Measurements from ENCODE around the gene STK4.
A peak's percentile ranks its signal among the peaks of the same experiment; 100 is the strongest.

The STK4 gene

DNA sequence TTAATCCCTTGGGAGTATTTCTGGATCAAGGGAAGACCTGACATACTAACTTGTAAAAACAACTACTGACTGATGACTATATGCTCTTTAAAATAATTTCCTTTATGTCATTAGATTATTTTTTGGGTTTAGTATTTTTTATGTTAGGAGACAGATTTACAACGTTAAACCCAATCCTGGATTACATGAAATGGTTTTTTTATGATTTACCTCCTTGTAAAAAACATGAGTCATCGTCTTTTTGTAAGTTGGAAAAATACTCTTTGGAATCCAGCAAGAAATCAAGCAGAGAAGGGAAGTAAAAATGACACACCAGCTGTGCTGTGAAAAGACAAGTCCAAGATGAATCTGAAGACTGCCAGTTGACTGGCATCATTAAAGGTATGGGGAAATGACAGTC is 6.7 kb downstream of the STK4 start:
- Mint-ChIP-seq H3K27me3 (no peaks in the 10 kb centered on the region), H3K9me3 (no peaks in the 10 kb centered on the region), H3K4me1 (peaks cover 86% of the 10 kb centered on the region), H3K27ac (ENCODE audit: low read depth) (no peak overlapping the region), H3K4me3 (peak overlapping the region; percentile 19), H3K36me3 (ENCODE audit: insufficient read depth) (peaks cover 59% of the 10 kb centered on the region)
- no peak for ATAC-seq (replicated peaks; ENCODE audit: extremely low read depth, poor library complexity, severe bottlenecking)
- DNase-seq (ENCODE audit: low spot score in 2 of 2), result no peak

DNA sequence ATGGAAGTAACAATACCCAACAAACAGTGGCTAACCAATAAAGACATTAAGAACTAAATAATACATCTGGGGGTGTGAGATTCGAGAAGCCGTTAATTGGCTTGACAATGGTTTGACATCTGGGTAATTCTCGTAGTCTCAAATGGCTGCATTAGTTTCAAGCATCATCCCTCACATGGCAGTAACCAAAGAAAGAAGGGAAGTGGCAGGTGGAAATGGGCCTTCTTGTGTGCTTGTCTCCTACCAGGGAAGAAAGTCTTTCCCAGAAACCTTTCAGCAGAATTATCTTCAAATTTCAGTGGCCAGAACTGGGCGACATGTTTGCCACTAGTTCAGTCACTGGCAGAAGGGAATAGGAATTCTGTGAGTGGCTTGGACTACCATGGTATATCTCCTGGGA is 10.4 kb downstream of the STK4 start:
- H3K9me3 Mint-ChIP-seq, result no peaks in the 10 kb centered on the region
- peaks cover 73% of the 10 kb centered on the region for H3K4me1 Mint-ChIP-seq
- peaks cover 76% of the 10 kb centered on the region for H3K36me3 Mint-ChIP-seq (ENCODE audit: insufficient read depth)
- no peak for DNase-seq (ENCODE audit: low spot score in 2 of 2)
- no peak overlapping the region for H3K4me3 Mint-ChIP-seq
- ATAC-seq (replicated peaks; ENCODE audit: extremely low read depth, poor library complexity, severe bottlenecking), result no peak
- peak overlapping the region; percentile 97 for H3K27ac Mint-ChIP-seq (ENCODE audit: low read depth)
- no peaks in the 10 kb centered on the region for H3K27me3 Mint-ChIP-seq

DNA sequence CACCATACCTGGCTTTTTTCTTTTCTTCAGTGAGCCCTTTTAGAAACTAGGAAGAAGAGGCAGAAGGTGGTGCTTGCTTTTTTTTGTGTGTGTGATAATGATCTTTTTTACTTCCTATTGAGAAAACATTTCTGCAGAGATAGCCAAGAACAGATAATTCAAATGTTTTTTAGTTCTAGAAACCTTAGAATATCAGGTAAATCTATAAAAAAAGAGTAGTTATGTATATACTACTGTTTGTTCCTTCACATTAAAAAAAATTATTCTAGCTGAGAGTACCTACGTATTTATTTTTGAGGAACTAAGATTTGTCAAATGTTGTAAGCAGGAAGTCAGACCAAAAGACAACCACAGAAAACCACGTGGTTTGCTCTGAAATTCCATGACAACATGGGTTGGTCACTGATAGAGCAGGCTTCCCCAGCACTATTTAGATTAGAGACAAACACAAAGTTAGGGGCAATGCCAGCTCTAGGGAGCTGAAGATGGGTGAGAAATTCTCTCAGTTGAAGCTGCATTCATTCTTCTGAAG is 12.8 kb downstream of the STK4 start:
- Mint-ChIP-seq H3K27me3 (no peaks in the 10 kb centered on the region), H3K4me3 (peak overlapping the region; percentile 66), H3K9me3 (no peaks in the 10 kb centered on the region), H3K27ac (ENCODE audit: low read depth) (peak overlapping the region; percentile 97), H3K4me1 (peaks cover 67% of the 10 kb centered on the region), H3K36me3 (ENCODE audit: insufficient read depth) (peaks cover 73% of the 10 kb centered on the region)
- DNase-seq (ENCODE audit: low spot score in 2 of 2) (peak in 1 of 2 donors; percentile 73), ATAC-seq (replicated peaks; ENCODE audit: extremely low read depth, poor library complexity, severe bottlenecking) (peak; percentile 91)

DNA sequence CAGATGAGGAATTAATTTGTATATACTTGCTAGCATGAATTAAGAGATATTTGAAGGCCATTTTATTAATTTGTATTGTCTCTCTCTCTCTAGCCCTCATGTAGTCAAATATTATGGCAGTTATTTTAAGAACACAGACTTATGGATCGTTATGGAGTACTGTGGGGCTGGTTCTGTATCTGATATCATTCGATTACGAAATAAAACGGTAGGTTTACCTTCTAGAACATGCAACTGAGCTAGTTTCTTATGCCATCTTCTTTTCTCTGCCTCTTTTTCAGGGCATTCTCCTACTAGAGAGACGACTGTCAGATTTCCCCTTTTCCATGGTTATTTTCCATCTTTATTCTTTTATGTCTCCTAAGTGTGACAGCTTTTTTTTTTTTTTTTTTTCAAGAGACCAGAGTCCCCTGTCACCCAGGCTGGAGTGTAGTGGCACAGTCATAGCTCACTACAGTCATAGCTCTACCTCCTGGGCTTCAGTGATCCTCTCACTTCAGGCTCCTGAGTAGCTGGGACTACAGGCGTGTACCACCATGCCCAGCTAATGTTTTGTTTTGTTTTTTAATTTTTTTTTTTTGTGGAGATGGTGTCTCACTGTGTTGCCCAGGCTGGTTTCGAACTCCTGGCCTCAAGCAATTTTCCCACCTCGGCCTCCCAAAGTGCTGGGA is 15.6 kb downstream of the STK4 start:
- Mint-ChIP-seq H3K4me3 (peak overlapping the region; percentile 18), H3K36me3 (ENCODE audit: insufficient read depth) (peaks cover 75% of the 10 kb centered on the region), H3K27me3 (no peaks in the 10 kb centered on the region), H3K4me1 (peaks cover 55% of the 10 kb centered on the region), H3K9me3 (no peaks in the 10 kb centered on the region), H3K27ac (ENCODE audit: low read depth) (peak overlapping the region; percentile 97)
- DNase-seq (ENCODE audit: low spot score in 2 of 2) (no peak), ATAC-seq (replicated peaks; ENCODE audit: extremely low read depth, poor library complexity, severe bottlenecking) (no peak)

DNA sequence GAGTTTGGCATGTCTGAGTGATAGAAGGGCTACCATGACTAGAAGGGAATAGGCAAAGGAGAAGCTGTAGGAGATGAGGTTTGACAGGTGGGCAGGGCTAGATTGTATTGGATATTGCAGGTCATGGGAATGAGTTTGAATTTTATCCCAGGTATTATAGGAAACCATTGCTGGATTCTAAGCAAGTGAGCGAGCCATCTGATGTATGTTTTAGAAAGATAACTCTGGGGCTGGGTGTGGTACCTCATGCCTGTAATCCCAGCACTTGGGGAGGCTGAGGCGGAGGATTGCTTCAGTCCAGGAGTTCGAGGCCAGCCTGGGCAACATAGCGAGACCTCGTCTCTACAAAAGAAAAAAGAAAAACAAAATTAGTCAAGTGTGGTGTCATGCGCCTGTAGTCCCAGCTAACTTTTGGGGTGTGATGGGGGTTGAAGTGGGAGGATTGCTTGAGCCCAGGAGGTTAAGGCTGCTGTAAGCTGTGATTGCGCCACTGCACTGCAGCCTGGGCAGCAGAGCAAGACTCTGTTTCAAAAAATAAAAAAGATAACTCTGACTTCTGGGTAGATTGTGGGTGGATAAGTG is 16.9 kb downstream of the STK4 start:
- Mint-ChIP-seq H3K9me3 (no peaks in the 10 kb centered on the region), H3K4me1 (peaks cover 45% of the 10 kb centered on the region), H3K27ac (ENCODE audit: low read depth) (peak overlapping the region; percentile 97), H3K27me3 (no peaks in the 10 kb centered on the region), H3K4me3 (peak overlapping the region; percentile 4), H3K36me3 (ENCODE audit: insufficient read depth) (peaks cover 82% of the 10 kb centered on the region)
- no peak for DNase-seq (ENCODE audit: low spot score in 2 of 2)
- no peak for ATAC-seq (replicated peaks; ENCODE audit: extremely low read depth, poor library complexity, severe bottlenecking)

DNA sequence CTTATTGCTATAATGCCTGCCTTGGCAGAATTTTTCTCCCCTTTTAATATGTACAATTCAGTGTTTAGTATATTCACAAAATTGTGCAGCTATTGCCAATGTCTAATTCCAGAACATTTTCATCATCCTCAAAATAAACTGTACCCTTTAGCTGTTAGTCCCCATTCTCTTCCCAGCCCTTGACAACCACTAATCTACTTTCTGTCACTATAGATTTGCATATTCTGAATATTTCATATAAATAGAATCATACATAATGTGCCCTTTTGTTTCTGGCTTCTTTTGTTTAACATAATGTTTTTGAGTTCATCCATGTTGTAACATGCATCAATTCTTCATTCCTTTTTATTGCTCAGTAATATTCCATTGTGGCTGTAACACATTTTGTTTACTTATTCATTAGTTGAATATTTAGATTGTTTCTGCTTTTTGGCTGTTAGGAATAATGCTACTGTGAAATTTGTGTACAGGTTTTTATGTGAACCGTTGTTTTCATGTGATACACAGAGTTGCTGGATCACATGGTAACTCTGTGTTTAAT is 22.4 kb downstream of the STK4 start:
- no peaks in the 10 kb centered on the region for H3K9me3 Mint-ChIP-seq
- H3K4me3 Mint-ChIP-seq, result no peak overlapping the region
- H3K27me3 Mint-ChIP-seq, result no peaks in the 10 kb centered on the region
- peaks cover 76% of the 10 kb centered on the region for H3K36me3 Mint-ChIP-seq (ENCODE audit: insufficient read depth)
- DNase-seq (ENCODE audit: low spot score in 2 of 2) (no peak), ATAC-seq (replicated peaks; ENCODE audit: extremely low read depth, poor library complexity, severe bottlenecking) (no peak)
- peak overlapping the region; percentile 50 for H3K27ac Mint-ChIP-seq (ENCODE audit: low read depth)
- H3K4me1 Mint-ChIP-seq, result peaks cover 50% of the 10 kb centered on the region

DNA sequence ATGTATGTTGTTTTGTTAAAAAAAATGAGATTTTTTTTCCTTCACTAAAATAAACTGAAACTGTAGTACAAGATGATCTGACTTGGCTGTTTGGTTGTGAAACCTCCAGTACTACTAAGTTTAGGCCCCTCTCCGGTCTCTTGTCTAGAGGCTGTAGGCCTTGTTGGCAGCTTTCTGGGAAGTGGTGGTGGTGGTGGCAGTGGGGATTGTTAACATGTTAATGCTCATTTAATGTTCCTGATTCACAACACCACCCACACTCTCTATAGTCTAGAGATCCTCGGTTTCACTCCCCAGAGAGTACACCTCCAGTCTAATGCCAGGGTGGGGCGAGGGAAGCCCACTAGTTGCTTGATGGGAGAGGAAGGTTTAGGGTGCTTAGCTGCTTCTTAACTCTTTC is 24.1 kb downstream of the STK4 start:
- Mint-ChIP-seq H3K27me3 (no peaks in the 10 kb centered on the region), H3K9me3 (no peaks in the 10 kb centered on the region), H3K4me1 (peaks cover 60% of the 10 kb centered on the region), H3K4me3 (peak overlapping the region; percentile 71), H3K27ac (ENCODE audit: low read depth) (peak overlapping the region; percentile 95), H3K36me3 (ENCODE audit: insufficient read depth) (peaks cover 72% of the 10 kb centered on the region)
- ATAC-seq (replicated peaks; ENCODE audit: extremely low read depth, poor library complexity, severe bottlenecking) (peak; percentile 45), DNase-seq (ENCODE audit: low spot score in 2 of 2) (no peak)

DNA sequence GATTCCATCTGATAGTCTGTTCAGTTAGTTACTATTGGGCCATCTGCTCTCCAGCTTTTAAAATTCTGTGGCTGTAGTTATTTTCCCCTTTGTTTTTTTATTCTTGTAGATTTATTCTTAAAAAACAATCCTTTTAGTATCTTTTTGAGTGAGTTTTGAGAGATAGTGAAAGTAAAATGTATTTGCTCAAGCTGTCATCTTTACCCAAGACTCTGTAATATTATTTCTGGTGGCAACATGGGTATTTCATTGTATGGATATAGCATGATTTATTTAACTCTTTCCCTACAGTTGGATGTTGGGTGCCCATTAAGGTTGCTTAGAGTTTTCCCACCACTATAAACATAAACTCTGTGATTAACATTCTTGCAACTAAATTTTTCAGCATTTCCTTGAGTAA is 24.6 kb downstream of the STK4 start:
- peak; percentile 43 for ATAC-seq (replicated peaks; ENCODE audit: extremely low read depth, poor library complexity, severe bottlenecking)
- H3K36me3 Mint-ChIP-seq (ENCODE audit: insufficient read depth), result peaks cover 73% of the 10 kb centered on the region
- peaks cover 60% of the 10 kb centered on the region for H3K4me1 Mint-ChIP-seq
- H3K4me3 Mint-ChIP-seq, result peak overlapping the region; percentile 71
- no peaks in the 10 kb centered on the region for H3K9me3 Mint-ChIP-seq
- no peaks in the 10 kb centered on the region for H3K27me3 Mint-ChIP-seq
- peak overlapping the region; percentile 95 for H3K27ac Mint-ChIP-seq (ENCODE audit: low read depth)
- no peak for DNase-seq (ENCODE audit: low spot score in 2 of 2)

DNA sequence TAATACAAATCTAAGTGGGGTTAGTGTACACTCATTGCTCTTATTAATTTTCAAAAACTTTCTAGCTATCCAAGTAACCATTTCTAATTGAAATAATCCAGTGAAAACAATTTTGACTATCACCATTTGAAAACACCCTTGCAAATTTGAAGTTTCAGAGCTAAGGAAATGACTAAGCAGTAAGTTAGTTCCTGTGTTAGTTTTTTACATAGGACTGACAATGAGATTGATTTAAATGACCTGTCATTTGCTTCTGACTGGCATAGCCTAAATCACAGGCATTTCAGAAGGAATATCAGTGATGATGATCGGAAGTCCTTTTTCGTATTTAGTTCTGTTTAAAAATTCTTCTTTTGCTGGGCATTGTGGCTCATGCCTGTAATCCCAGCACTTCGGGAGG is 27.0 kb downstream of the STK4 start:
- Mint-ChIP-seq H3K27ac (ENCODE audit: low read depth) (peak overlapping the region; percentile 69), H3K4me1 (peaks cover 65% of the 10 kb centered on the region), H3K36me3 (ENCODE audit: insufficient read depth) (peaks cover 73% of the 10 kb centered on the region), H3K4me3 (no peak overlapping the region), H3K9me3 (no peaks in the 10 kb centered on the region), H3K27me3 (no peaks in the 10 kb centered on the region)
- DNase-seq (ENCODE audit: low spot score in 2 of 2) (no peak), ATAC-seq (replicated peaks; ENCODE audit: extremely low read depth, poor library complexity, severe bottlenecking) (peak; percentile 63)

DNA sequence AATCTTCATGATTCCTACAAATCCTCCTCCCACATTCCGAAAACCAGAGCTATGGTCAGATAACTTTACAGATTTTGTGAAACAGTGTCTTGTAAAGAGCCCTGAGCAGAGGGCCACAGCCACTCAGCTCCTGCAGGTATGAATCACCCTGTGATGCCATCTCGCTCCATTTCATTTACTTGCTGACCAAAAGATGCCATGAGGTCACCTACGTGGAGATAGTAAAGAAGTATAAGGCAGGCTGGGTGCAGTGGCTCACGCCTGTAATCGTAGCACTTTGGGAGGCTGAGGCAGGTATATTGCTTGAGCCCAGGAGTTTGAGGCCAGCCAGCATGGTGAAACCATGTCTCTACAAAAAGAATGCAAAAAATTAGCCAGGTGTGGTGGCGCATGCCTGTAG is 30.9 kb downstream of the STK4 start:
- no peak for ATAC-seq (replicated peaks; ENCODE audit: extremely low read depth, poor library complexity, severe bottlenecking)
- H3K4me3 Mint-ChIP-seq, result no peak overlapping the region
- peaks cover 66% of the 10 kb centered on the region for H3K4me1 Mint-ChIP-seq
- no peak for DNase-seq (ENCODE audit: low spot score in 2 of 2)
- peak overlapping the region; percentile 71 for H3K27ac Mint-ChIP-seq (ENCODE audit: low read depth)
- peaks cover 80% of the 10 kb centered on the region for H3K36me3 Mint-ChIP-seq (ENCODE audit: insufficient read depth)
- no peaks in the 10 kb centered on the region for H3K27me3 Mint-ChIP-seq
- H3K9me3 Mint-ChIP-seq, result no peaks in the 10 kb centered on the region

DNA sequence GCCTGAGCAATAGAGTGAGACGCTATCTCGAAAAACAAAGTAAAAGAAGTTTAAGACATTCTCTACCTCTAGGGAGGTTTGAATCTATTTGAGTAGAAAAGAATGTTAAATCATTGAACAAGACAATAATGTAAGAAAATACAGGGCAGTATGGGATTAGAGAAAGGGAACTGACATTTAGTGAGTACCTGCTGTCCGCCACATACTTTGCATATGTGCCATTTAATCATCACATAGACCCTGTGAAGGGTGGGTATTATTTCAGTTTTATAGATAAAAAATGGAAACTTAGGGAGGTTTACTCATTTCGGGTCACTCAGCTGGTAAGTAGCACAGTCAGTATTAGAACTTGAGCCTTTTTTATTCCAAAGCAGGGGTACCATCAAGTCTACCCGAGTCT is 31.4 kb downstream of the STK4 start:
- no peak for ATAC-seq (replicated peaks; ENCODE audit: extremely low read depth, poor library complexity, severe bottlenecking)

DNA sequence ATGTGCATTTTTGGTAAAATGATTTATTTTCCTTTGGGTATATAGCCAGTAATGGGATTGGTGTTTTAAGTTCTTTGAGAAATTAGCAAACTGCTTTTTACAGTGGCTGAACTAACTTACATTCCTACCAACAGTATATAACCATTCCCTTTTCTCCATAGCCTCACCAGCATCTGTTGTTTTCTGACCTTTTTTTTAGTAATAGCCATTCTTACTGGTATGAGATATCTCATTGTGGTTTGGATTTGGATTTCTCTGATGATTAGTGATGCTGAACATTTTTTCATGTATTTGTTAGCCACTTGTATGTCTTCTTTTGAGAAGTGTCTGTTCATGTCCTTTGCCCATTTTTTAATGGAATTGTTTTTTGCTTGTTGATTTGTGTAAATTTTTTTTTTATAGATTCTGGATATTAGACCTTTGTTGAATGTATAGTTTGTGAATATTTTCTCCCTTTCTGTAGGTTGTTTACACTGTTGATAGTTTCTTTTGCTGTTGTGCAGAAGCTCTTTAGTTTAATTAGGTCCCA is 42.3 kb downstream of the STK4 start:
- peaks cover 55% of the 10 kb centered on the region for H3K4me1 Mint-ChIP-seq
- peaks cover 80% of the 10 kb centered on the region for H3K36me3 Mint-ChIP-seq (ENCODE audit: insufficient read depth)
- ATAC-seq (replicated peaks; ENCODE audit: extremely low read depth, poor library complexity, severe bottlenecking) (no peak), DNase-seq (ENCODE audit: low spot score in 2 of 2) (no peak)
- H3K27me3 Mint-ChIP-seq, result no peaks in the 10 kb centered on the region
- peak overlapping the region; percentile 29 for H3K27ac Mint-ChIP-seq (ENCODE audit: low read depth)
- no peaks in the 10 kb centered on the region for H3K9me3 Mint-ChIP-seq
- no peak overlapping the region for H3K4me3 Mint-ChIP-seq

More for the DNA sequence above, 31.4 kb downstream of the STK4 start:
- Mint-ChIP-seq H3K4me1 (peaks cover 66% of the 10 kb centered on the region), H3K27ac (ENCODE audit: low read depth) (peak overlapping the region; percentile 71), H3K36me3 (ENCODE audit: insufficient read depth) (peaks cover 81% of the 10 kb centered on the region), H3K4me3 (no peak overlapping the region), H3K27me3 (no peaks in the 10 kb centered on the region), H3K9me3 (no peaks in the 10 kb centered on the region)
- DNase-seq (ENCODE audit: low spot score in 2 of 2), result no peak

DNA sequence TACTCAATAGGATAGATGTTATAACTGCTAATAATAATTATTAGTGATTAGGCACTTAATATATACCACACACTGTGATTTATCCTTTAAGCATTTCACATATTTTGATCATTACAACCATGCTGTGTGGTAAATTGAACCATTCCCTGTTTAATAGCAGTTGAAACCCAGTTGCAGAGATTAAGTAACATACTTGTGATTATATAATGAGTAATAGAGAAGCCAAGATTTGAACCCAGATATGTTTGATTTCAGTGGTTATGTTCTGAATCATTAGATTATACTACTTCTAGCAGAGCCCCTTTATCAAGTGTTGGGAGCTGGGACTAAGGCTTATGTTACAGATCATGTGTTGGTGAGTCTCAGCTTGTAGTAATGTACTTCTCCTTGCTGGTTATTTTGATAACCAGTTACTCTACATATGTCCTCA is 44.1 kb downstream of the STK4 start:
- no peaks in the 10 kb centered on the region for H3K9me3 Mint-ChIP-seq
- peaks cover 76% of the 10 kb centered on the region for H3K36me3 Mint-ChIP-seq (ENCODE audit: insufficient read depth)
- DNase-seq (ENCODE audit: low spot score in 2 of 2) (no peak), ATAC-seq (replicated peaks; ENCODE audit: extremely low read depth, poor library complexity, severe bottlenecking) (no peak)
- no peak overlapping the region for H3K4me3 Mint-ChIP-seq
- peak overlapping the region; percentile 0 for H3K27ac Mint-ChIP-seq (ENCODE audit: low read depth)
- no peaks in the 10 kb centered on the region for H3K27me3 Mint-ChIP-seq
- peaks cover 57% of the 10 kb centered on the region for H3K4me1 Mint-ChIP-seq
